ENCODE data around the gene WRNIP1. TPM values are rescaled to one million over a fixed set of nuclear protein-coding genes. Genes with fewer than 3 reads are reported as not detected.

WRNIP1 gene
- total and polyA plus RNA-seq, 2 of the 13 experiments (the other 11 are each of a cell fraction or from before 2014, with no cell fraction given): 77.7 to 90.3 TPM

- TF ChIP-seq DBP (CRISPR knock-in tag; IDR thresholded peaks at IDR 0.05; ENCODE audit: not compliant biosample characterization) (no peak), ZNF20 (CRISPR knock-in tag; IDR thresholded peaks at IDR 0.05) (no peak), KDM6A (CRISPR knock-in tag; IDR thresholded peaks at IDR 0.05; ENCODE audit: low read depth) (no peak), NKX3-1 (CRISPR knock-in tag; IDR thresholded peaks at IDR 0.05) (peak; percentile 87; the same call in 1 of the 2 replicates), EP300 (IDR thresholded peaks at IDR 0.05; ENCODE audit: low read depth in 2 of 2, low read length in 2 of 2) (peak; percentile 1 to 25; a peak in 2 of 4 replicates), EP300 (CRISPR knock-in tag; IDR thresholded peaks at IDR 0.05; ENCODE audit: borderline replicate concordance) (peak; percentile 47; the same call in 1 of the 2 replicates), ZFYVE20 (CRISPR knock-in tag; IDR thresholded peaks at IDR 0.05; ENCODE audit: borderline replicate concordance, low read depth) (peak; percentile 89), PHF21A (CRISPR knock-in tag; IDR thresholded peaks at IDR 0.05) (peak; percentile 13; the same call in 1 of the 2 replicates), FOSL1 (CRISPR knock-in tag; IDR thresholded peaks at IDR 0.05; ENCODE audit: borderline replicate concordance) (no peak), ZNF589 (CRISPR knock-in tag; conservative IDR thresholded peaks at IDR 0.05) (no peak; the same call in 1 of the 2 replicates), ZNF784 (CRISPR knock-in tag; IDR thresholded peaks at IDR 0.05; ENCODE audit: borderline replicate concordance) (peak; percentile 96; the same call in 1 of the 2 replicates), ZC3H4 (CRISPR knock-in tag; IDR thresholded peaks at IDR 0.05; ENCODE audit: borderline replicate concordance) (no peak), ZNF766 (CRISPR knock-in tag; IDR thresholded peaks at IDR 0.05; ENCODE audit: borderline replicate concordance) (peak; percentile 95), GTF3A (CRISPR knock-in tag; conservative IDR thresholded peaks at IDR 0.05) (peak; percentile 96), KAT8 (CRISPR knock-in tag; IDR thresholded peaks at IDR 0.05) (peak; percentile 70; the same call in 1 of the 2 replicates), BHLHE40 (IDR thresholded peaks at IDR 0.05; ENCODE audit: low read length) (no peak; the same call in 1 of the 2 replicates), MED8 (CRISPR knock-in tag; IDR thresholded peaks at IDR 0.05; ENCODE audit: insufficient replicate concordance) (no peak), ZNF547 (CRISPR knock-in tag; IDR thresholded peaks at IDR 0.05) (peak; percentile 87; the same call in 1 of the 2 replicates), ZNF773 (CRISPR knock-in tag; IDR thresholded peaks at IDR 0.05; ENCODE audit: borderline replicate concordance) (peak; percentile 97), NFRKB (IDR thresholded peaks at IDR 0.05) (no peak), MIER3 (CRISPR knock-in tag; IDR thresholded peaks at IDR 0.05; ENCODE audit: borderline replicate concordance) (peak; percentile 63; the same call in 1 of the 2 replicates), ZSCAN31 (CRISPR knock-in tag; IDR thresholded peaks at IDR 0.05; ENCODE audit: low read depth) (peak; percentile 74), MTA3 (CRISPR knock-in tag; IDR thresholded peaks at IDR 0.05) (no peak), MATR3 (CRISPR knock-in tag; IDR thresholded peaks at IDR 0.05) (no peak)
- TF ChIP-seq, protein P1, sequence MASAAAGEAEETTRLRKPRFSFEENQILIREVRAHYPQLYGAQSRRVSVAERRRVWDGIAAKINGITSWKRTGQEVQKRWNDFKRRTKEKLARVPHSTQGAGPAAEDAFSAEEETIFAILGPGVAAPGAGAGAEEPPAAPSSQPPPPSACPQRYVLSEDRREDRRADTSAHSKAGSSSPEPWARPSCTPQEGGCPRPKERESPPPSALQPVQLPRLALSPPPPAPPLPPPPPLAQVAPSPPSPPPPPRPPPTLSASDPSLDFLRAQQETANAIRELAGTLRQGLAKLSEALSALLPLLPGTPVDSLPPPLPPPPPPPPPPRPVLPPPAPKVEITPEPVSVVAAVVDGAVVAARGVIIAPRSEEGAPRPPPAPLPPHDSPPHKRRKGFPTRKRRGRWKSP (CRISPR knock-in tag; IDR thresholded peaks at IDR 0.05): 0 out of 2 replicates have a peak, but pooled peaks have one; percentile 64
- TF ChIP-seq, protein P2, sequence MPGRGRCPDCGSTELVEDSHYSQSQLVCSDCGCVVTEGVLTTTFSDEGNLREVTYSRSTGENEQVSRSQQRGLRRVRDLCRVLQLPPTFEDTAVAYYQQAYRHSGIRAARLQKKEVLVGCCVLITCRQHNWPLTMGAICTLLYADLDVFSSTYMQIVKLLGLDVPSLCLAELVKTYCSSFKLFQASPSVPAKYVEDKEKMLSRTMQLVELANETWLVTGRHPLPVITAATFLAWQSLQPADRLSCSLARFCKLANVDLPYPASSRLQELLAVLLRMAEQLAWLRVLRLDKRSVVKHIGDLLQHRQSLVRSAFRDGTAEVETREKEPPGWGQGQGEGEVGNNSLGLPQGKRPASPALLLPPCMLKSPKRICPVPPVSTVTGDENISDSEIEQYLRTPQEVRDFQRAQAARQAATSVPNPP (CRISPR knock-in tag; IDR thresholded peaks at IDR 0.05): peak; percentile 99
These were observed at the start of gene WRNIP1 (continued) for GRCh38 chr6:2765166-2765895.

All from HepG2 (cell line).